NB4 (cell line): ENCODE measurements around the gene CACNA1F.

Source experiments
- CTCF ChIP-seq: IDR thresholded peaks from one replicate; pipeline ENCODE4 v1.5.1; 2012; ENCODE audit warnings: low read depth, low read length
- MYC ChIP-seq: IDR thresholded peaks from 2 replicates; pipeline ENCODE4 v1.6.1; 2011; ENCODE audit warnings: low read depth, low read length
- POLR2A ChIP-seq: IDR thresholded peaks from 2 replicates; pipeline ENCODE4 v1.6.1; 2011; ENCODE audit warnings: mild to moderate bottlenecking; ENCODE audit not compliant: insufficient read length; ENCODE audit errors: extremely low read depth

- no peak for TF ChIP-seq CTCF
- no peak for TF ChIP-seq MYC
- no peak for TF ChIP-seq POLR2A
Measured at GRCh38 chrX:49254639-49255038, 21.5 kb upstream of the CACNA1F start.
